Spleen (tissue), 11 donors: Measurements from ENCODE around the gene HOXA7. TPM values are rescaled to one million over a fixed set of nuclear protein-coding genes. Genes with fewer than 3 reads are reported as not detected.
A peak's percentile ranks its signal among the peaks of the same experiment; 100 is the strongest.

Experiments
- DNase-seq: peaks from one replicate; pipeline ENCODE4 v3.0.0-alpha.2; 2020
- H3K27ac ChIP-seq, 8 donors: fragments of 200-600 bp; sonication (generic) in 7 of 8; 1 replicate in 4 of 8; 2 replicates in 4 of 8; pipeline versions ENCODE4 v1.5.0 to v1.8.0; 2016 to 2021; ENCODE audit warnings: inconsistent platforms in 4 of 8, mild to moderate bottlenecking in 4 of 8, moderate library complexity in 1 of 8
- H3K27me3 ChIP-seq, 7 donors: fragments of 200-600 bp; sonication (generic) in 6 of 7; replicated peaks in 1 of 7; 1 replicate in 4 of 7; 2 replicates in 3 of 7; pipeline versions ENCODE4 v1.5.0 to v1.8.0; 2016 to 2021; ENCODE audit warnings: inconsistent platforms in 3 of 7, mild to moderate bottlenecking in 1 of 7
- H3K36me3 ChIP-seq, 6 donors: fragments of 200-600 bp; sonication (generic) in 5 of 6; 1 replicate in 4 of 6; 2 replicates in 2 of 6; pipeline versions ENCODE4 v1.5.0 to v1.8.0; 2016 to 2021; ENCODE audit warnings: inconsistent platforms in 2 of 6
- H3K4me1 ChIP-seq, 6 donors: fragments of 200-600 bp; sonication (generic) in 5 of 6; 1 replicate in 3 of 6; 2 replicates in 3 of 6; pipeline versions ENCODE4 v1.5.0 to v1.8.0; 2016 to 2021; ENCODE audit warnings: inconsistent platforms in 3 of 6
- H3K4me3 ChIP-seq, 8 donors: fragments of 200-600 bp; sonication (generic) in 7 of 8; 1 replicate in 4 of 8; 2 replicates in 4 of 8; pipeline versions ENCODE4 v1.5.0 to v1.8.0; 2016 to 2021; ENCODE audit warnings: inconsistent platforms in 4 of 8, mild to moderate bottlenecking in 4 of 8, moderate library complexity in 2 of 8
- H3K9me3 ChIP-seq, 8 donors: fragments of 200-600 bp; sonication (generic) in 7 of 8; 1 replicate in 4 of 8; 2 replicates in 4 of 8; pipeline versions ENCODE4 v1.5.0 to v1.8.0; 2016 to 2021; ENCODE audit warnings: inconsistent platforms in 4 of 8
- CTCF ChIP-seq, 11 experiments: fragments of 200-600 bp in 7 of 11; fragments of 450-650 bp in 4 of 11; sonication (generic) in 4 of 11; IDR thresholded peaks in 8 of 11; conservative IDR thresholded peaks in 3 of 11; 1 replicate in 7 of 11; 2 replicates in 4 of 11; pipeline versions ENCODE4 v1.4.0 to v1.8.0; 2016 to 2021; ENCODE audit warnings: antibody characterized with exemption in 11 of 11, inconsistent platforms in 4 of 11, mild to moderate bottlenecking in 1 of 11
- POLR2A ChIP-seq, 3 donors: fragments of 450-650 bp; IDR thresholded peaks; one replicate each; pipeline ENCODE4 v1.5.1; 2017; ENCODE audit warnings: antibody characterized with exemption in 3 of 3, mild to moderate bottlenecking in 1 of 3
- POLR2AphosphoS5 ChIP-seq, 3 donors: sonication (generic); formaldehyde crosslinking; IDR thresholded peaks; one replicate each; pipeline ENCODE4 v1.5.1; 2017; ENCODE audit warnings: antibody characterized with exemption in 3 of 3
- WGBS, 5 donors: extraction: QIAGEN DNeasy Blood & Tissue Kit in 3 of 5; methylation state at CpG; one replicate each; pipeline versions ENCODE4 v1.1.5 to v1.1.7; 2013 to 2018; 5-methylcytosine and 5-hydroxymethylcytosine counted together
- intact Hi-C: fragments of 100-400 bp; cut with DNase I; formaldehyde crosslinking; loops from one replicate; pipeline ENCODE4 v1.15.0; 2023; ENCODE audit warnings: low total_unique reads
- polyA plus RNA-seq, 3 donors: library from polyadenylated mRNA; stranded (reverse); fragments of 200-250 nt; gene quantifications; one replicate each; pipeline ENCODE4 v1.2.1, GENCODE V29; 2013
- total RNA-seq, 7 donors: library from RNA; depleted of rRNA in 3 of 7; stranded (reverse); fragments of >200 nt in 3 of 7; fragmentation: NEBNext Ultra II Directional in 4 of 7; extraction: Animal tissue kit (Norgen Biotek cat#: 25700) in 4 of 7; gene quantifications; one replicate each; pipeline versions ENCODE4 v1.1.0 to v1.2.1, GENCODE V29; 2016 to 2021
- donor health status: healthy with polysubstance abuse.
- donor health status: DM: no; HTN: no; CAD: no; lungs with moderate emphysema.
- donor health status: DM: no; HTN: no; CAD: no.
- donor health status: Bipolar disorder and iron deficiency.
- donor health status: healthy.
- donor health status: DM: no; HTN: no; CAD: no.
- donor health status: DM: yes; HTN: yes; CAD: no.

The HOXA7 gene
- total and polyA plus RNA-seq, 10 donors = 0.55 to 8.0 (median 2.4) TPM

GRCh38 chr7:27121684-27122076, 34.8 kb downstream of the HOXA7 start:
- H3K36me3 ChIP-seq = no peaks in the 10 kb centered on the region
- H3K4me3 ChIP-seq = peak overlapping the region in 4 of 8 donors; percentile 1 to 52 (median 24)
- peak overlapping the region in 3 of 8 donors; percentile 45 to 77 (median 57) for H3K27ac ChIP-seq
- H3K9me3 ChIP-seq = no peaks in the 10 kb centered on the region
- H3K27me3 ChIP-seq = no peaks in the 10 kb centered on the region
- TF ChIP-seq POLR2A (IDR thresholded peaks at IDR 0.05) (no peak), POLR2AphosphoS5 (IDR thresholded peaks at IDR 0.05) (no peak), CTCF (IDR thresholded peaks at IDR 0.05 in 8 of 11, conservative IDR thresholded peaks at IDR 0.05 in 3 of 11) (no peak)
- 73 to 88% (median 84%) methylated on average over 7 of the region's 7 CpGs for WGBS, 5 donors
- intact Hi-C loops = no loop called here
- peaks cover 0 to 28% (median 8%) of the 10 kb centered on the region in 6 donors for H3K4me1 ChIP-seq
- no peak for DNase-seq

- H3K27me3 ChIP-seq = no peaks in the 10 kb centered on the region
- no peaks in the 10 kb centered on the region for H3K9me3 ChIP-seq
- intact Hi-C loops = loop anchor here (10.0 kb wide), 1 partner anchor 365 kb away; no protein-coding TSS in a partner anchor
- H3K4me1 ChIP-seq = peaks cover 0 to 34% (median 12%) of the 10 kb centered on the region in 6 donors
- DNase-seq = no peak
- 31 to 68% (median 57%) methylated on average over 1 of the region's 1 CpG for WGBS, 5 donors
- TF ChIP-seq CTCF (IDR thresholded peaks at IDR 0.05 in 8 of 11, conservative IDR thresholded peaks at IDR 0.05 in 3 of 11) (no peak), POLR2AphosphoS5 (IDR thresholded peaks at IDR 0.05) (no peak), POLR2A (IDR thresholded peaks at IDR 0.05) (no peak)
- peak overlapping the region in 2 of 8 donors; percentile 85 to 89 for H3K27ac ChIP-seq
- no peak overlapping the region for H3K4me3 ChIP-seq
- H3K36me3 ChIP-seq = no peaks in the 10 kb centered on the region
Observed at GRCh38 chr7:27119412-27119911, 37.0 kb downstream of the HOXA7 start.

GRCh38 chr7:27118580-27118979, 37.9 kb downstream of the HOXA7 start:
- peak overlapping the region in 6 of 8 donors; percentile 32 to 89 (median 72) for H3K27ac ChIP-seq
- no peaks in the 10 kb centered on the region for H3K36me3 ChIP-seq
- WGBS, 5 donors = 57 to 78% (median 75%) methylated on average over 3 of the region's 3 CpGs
- no peak for TF ChIP-seq CTCF (IDR thresholded peaks at IDR 0.05 in 8 of 11, conservative IDR thresholded peaks at IDR 0.05 in 3 of 11)
- no peak for TF ChIP-seq POLR2AphosphoS5 (IDR thresholded peaks at IDR 0.05)
- no peak for TF ChIP-seq POLR2A (IDR thresholded peaks at IDR 0.05)
- intact Hi-C loops = loop anchor here (10.0 kb wide), 1 partner anchor 364 kb away; no protein-coding TSS in a partner anchor
- no peaks in the 10 kb centered on the region for H3K27me3 ChIP-seq
- H3K4me1 ChIP-seq = peaks cover 0 to 38% (median 12%) of the 10 kb centered on the region in 6 donors
- peak overlapping the region in 6 of 8 donors; percentile 8 to 59 (median 28) for H3K4me3 ChIP-seq
- no peaks in the 10 kb centered on the region for H3K9me3 ChIP-seq
- DNase-seq = no peak

- H3K27ac ChIP-seq = peak overlapping the region in 7 of 8 donors; percentile 35 to 89 (median 71)
- H3K27me3 ChIP-seq = no peaks in the 10 kb centered on the region
- intact Hi-C loops = loop anchor here (10.0 kb wide), 1 partner anchor 363 kb away; no protein-coding TSS in a partner anchor
- no peak for DNase-seq
- TF ChIP-seq CTCF (IDR thresholded peaks at IDR 0.05 in 8 of 11, conservative IDR thresholded peaks at IDR 0.05 in 3 of 11) = no peak
- peak in 2 of 3 donors; percentile 35 to 61 for TF ChIP-seq POLR2AphosphoS5 (IDR thresholded peaks at IDR 0.05)
- TF ChIP-seq POLR2A (IDR thresholded peaks at IDR 0.05) = no peak
- H3K9me3 ChIP-seq = no peaks in the 10 kb centered on the region
- peaks cover 0 to 40% (median 12%) of the 10 kb centered on the region in 6 donors for H3K4me1 ChIP-seq
- H3K36me3 ChIP-seq = no peaks in the 10 kb centered on the region
- peak overlapping the region in 6 of 8 donors; percentile 8 to 59 (median 28) for H3K4me3 ChIP-seq
- 64 to 75% (median 70%) methylated on average over 19 of the region's 19 CpGs for WGBS, 5 donors
Observed at GRCh38 chr7:27117887-27118491, 38.5 kb downstream of the HOXA7 start.
